Peyer's patch (tissue), 4 donors: Measurements from ENCODE around the gene TMEM89. TPM values are rescaled to one million over a fixed set of nuclear protein-coding genes. Genes with fewer than 3 reads are reported as not detected.

Source experiments
- DNase-seq, 3 donors: peaks; one replicate each; pipeline ENCODE4 v3.0.0-alpha.2; 2017 to 2019
- H3K27ac ChIP-seq, 4 donors: fragments of 200-600 bp; sonication (generic); one replicate each; pipeline ENCODE4 v1.5.1; 2016 to 2019
- H3K27me3 ChIP-seq, 2 donors: fragments of 200-600 bp; sonication (generic); one replicate each; pipeline ENCODE4 v1.5.1; 2019
- H3K36me3 ChIP-seq, 3 donors: fragments of 200-600 bp; sonication (generic); one replicate each; pipeline ENCODE4 v1.5.1; 2016 to 2019
- H3K4me1 ChIP-seq, 4 donors: fragments of 200-600 bp; sonication (generic); one replicate each; pipeline ENCODE4 v1.5.1; 2016 to 2019
- H3K4me3 ChIP-seq, 4 donors: fragments of 200-600 bp; sonication (generic); 1 replicate in 3 of 4; 2 replicates in 1 of 4; pipeline ENCODE4 v1.5.1; 2016 to 2019; ENCODE audit warnings: mild to moderate bottlenecking in 1 of 4
- H3K9me3 ChIP-seq, 4 donors: fragments of 200-600 bp; sonication (generic); one replicate each; pipeline ENCODE4 v1.5.1; 2016 to 2019; ENCODE audit warnings: mild to moderate bottlenecking in 1 of 4
- POLR2A ChIP-seq, 2 donors: fragments of 450-650 bp; IDR thresholded peaks; one replicate each; pipeline ENCODE4 v1.5.1; 2017; ENCODE audit warnings: antibody characterized with exemption in 2 of 2, mild to moderate bottlenecking in 2 of 2, moderate library complexity in 2 of 2
- total RNA-seq, 4 donors: library from RNA; depleted of rRNA; stranded (reverse); fragments of >200 nt; gene quantifications; one replicate each; pipeline ENCODE4 v1.1.0, GENCODE V29; 2016
- TF ChIP-seq, protein P1 (sequence below), 6 experiments: fragments of 450-650 bp in 4 of 6; fragments of 200-600 bp in 2 of 6; sonication (generic) in 1 of 6; IDR thresholded peaks; one replicate each; pipeline ENCODE4 v1.5.1; 2017 to 2019; ENCODE audit warnings: antibody characterized with exemption in 6 of 6, mild to moderate bottlenecking in 3 of 6, moderate library complexity in 1 of 6

The TMEM89 gene
- total RNA-seq, 4 donors from 2014 or later = not detected

DNA sequence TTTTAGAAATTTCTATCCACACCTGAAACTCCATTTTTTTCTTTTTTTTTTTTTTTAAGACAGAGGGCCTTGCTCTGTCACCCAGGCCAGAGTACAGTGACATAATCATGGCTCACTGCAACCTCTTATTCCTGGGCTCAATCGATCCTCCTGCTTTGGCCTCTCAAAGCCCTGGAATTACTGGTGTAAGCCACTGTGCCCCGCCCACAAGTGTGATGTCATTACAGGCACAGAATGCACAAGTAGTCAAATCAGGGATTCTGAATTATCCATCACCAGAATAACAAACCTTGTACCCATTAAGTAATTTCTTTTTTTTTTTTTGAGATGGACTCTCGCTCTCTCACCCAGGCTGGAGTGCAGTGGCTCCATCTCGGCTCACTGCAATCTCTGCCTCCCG lies 14.1 kb downstream of the TMEM89 start:
- H3K9me3 ChIP-seq = no peaks in the 10 kb centered on the region
- H3K27me3 ChIP-seq = no peaks in the 10 kb centered on the region
- DNase-seq = peak in 1 of 3 donors; percentile 63
- H3K4me1 ChIP-seq = peaks cover 0 to 10% (median 0%) of the 10 kb centered on the region in 4 donors
- peaks cover 0 to 52% (median 0%) of the 10 kb centered on the region in 3 donors for H3K36me3 ChIP-seq
- H3K4me3 ChIP-seq = no peak overlapping the region
- TF ChIP-seq POLR2A (IDR thresholded peaks at IDR 0.05) = no peak
- TF ChIP-seq, protein P1, sequence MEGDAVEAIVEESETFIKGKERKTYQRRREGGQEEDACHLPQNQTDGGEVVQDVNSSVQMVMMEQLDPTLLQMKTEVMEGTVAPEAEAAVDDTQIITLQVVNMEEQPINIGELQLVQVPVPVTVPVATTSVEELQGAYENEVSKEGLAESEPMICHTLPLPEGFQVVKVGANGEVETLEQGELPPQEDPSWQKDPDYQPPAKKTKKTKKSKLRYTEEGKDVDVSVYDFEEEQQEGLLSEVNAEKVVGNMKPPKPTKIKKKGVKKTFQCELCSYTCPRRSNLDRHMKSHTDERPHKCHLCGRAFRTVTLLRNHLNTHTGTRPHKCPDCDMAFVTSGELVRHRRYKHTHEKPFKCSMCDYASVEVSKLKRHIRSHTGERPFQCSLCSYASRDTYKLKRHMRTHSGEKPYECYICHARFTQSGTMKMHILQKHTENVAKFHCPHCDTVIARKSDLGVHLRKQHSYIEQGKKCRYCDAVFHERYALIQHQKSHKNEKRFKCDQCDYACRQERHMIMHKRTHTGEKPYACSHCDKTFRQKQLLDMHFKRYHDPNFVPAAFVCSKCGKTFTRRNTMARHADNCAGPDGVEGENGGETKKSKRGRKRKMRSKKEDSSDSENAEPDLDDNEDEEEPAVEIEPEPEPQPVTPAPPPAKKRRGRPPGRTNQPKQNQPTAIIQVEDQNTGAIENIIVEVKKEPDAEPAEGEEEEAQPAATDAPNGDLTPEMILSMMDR (IDR thresholded peaks at IDR 0.05) = no peak
- no peak overlapping the region for H3K27ac ChIP-seq

DNA sequence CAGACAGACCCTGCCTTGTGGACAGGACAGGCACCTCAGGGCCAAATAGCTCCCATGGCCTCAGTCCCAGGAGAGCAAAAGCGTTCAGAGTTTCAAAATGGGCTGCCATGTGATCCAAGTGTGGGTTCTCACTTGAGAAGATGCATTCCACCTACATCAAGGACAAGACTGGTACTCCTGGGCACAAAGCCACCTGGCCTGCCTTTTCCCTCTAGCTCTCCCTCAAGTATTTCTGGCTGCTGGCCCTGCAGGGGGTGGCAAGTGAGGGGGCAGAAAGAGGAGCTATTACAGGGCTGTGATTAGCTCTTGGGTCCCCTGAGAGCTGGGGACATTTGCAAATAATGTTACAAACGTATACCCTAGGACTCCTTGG lies 20.0 kb downstream of the TMEM89 start:
- peaks cover 0 to 10% (median 0%) of the 10 kb centered on the region in 4 donors for H3K4me1 ChIP-seq
- no peaks in the 10 kb centered on the region for H3K27me3 ChIP-seq
- no peaks in the 10 kb centered on the region for H3K9me3 ChIP-seq
- H3K4me3 ChIP-seq = no peak overlapping the region
- peaks cover 0 to 80% (median 0%) of the 10 kb centered on the region in 3 donors for H3K36me3 ChIP-seq
- no peak overlapping the region for H3K27ac ChIP-seq
- TF ChIP-seq POLR2A (IDR thresholded peaks at IDR 0.05) = no peak
- TF ChIP-seq, protein P1 (IDR thresholded peaks at IDR 0.05) = no peak
- DNase-seq = no peak

DNA sequence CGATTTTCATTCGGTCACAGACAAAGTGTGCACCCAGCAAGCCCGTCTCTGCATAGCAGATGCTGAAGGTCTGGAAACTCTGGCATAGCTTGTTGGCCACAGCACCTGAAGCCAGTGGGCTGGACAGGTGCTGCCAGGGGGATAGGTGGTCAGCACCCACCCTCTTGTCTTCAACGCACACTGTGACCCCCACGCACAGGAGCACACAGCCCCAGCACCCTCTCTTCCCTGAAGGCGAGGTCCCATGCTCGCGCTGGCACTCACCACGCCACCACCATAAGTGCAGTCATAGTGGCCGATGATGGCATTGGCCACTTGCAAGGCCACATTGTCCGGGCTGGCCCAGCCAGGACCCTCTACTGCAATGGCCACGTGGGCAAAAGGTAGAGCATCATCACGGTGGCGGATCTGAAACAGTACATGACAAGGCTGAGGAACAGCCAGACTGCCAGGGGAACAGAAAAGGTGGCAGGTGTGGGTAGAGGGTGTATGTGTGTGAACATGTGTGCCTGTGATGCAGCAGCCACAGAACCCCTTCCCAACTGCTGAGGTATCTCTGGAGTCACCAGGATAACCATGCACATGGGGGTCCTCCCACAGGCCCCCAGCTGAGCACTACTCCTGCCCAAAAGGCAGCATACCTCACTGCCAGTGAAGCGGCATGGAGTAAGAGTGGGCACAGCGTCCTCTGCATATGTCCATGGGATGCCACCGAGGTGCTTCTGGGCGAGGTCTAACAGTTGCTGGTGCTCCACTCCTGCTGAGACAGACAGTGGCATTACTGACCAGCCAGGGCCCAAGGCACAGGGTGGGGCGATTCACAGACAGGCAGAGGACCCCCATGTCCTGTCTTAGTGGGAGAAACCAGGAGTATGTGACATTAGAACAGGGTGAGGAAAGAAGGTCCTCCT lies 20.6 kb downstream of the TMEM89 start:
- Histone ChIP-seq H3K27me3 (no peaks in the 10 kb centered on the region), H3K4me3 (no peak overlapping the region), H3K4me1 (peaks cover 0 to 11% (median 0%) of the 10 kb centered on the region in 4 donors), H3K9me3 (no peaks in the 10 kb centered on the region), H3K36me3 (peaks cover 0 to 73% (median 0%) of the 10 kb centered on the region in 3 donors), H3K27ac (no peak overlapping the region)
- DNase-seq = no peak
- TF ChIP-seq, protein P1 (IDR thresholded peaks at IDR 0.05) = no peak
- TF ChIP-seq POLR2A (IDR thresholded peaks at IDR 0.05) = no peak

DNA sequence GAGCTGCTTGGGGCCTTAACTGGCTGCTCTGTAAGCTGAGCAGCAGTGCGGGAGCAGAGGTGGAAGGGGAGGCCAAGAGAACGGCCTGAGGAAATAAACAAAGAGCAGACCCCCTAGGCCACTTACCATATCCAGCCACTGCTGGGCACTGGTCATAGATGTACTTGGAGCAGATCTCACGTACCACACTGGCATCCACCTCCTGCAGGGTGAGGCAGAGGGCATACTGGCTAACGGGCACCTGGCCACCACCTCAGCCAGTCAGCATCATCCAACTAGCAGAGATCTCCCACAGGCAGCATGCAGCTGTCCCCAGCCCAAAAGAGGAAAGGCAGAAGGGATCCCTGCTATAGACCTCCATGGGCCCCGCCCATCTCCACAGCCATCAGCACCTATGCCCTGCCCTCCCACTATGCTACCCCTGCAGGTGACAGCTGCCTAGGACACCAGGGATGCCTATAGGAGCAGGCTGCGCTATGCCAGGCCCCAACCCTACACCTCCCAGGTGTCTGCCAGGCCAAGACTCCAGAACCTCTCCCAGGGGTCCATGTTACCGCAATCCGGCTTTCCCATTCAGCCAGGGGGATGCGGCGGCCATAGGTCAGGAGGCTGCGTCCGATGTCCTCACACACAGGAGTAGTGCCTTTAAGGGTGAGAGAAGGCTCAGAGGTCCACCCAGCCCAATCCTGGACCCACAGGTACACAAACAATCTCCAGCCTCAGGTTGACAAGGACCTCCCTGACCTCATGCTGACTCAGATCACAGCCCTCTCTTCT lies 21.9 kb downstream of the TMEM89 start:
- no peaks in the 10 kb centered on the region for H3K9me3 ChIP-seq
- H3K36me3 ChIP-seq = peaks cover 0 to 61% (median 0%) of the 10 kb centered on the region in 3 donors
- no peak for DNase-seq
- no peaks in the 10 kb centered on the region for H3K27me3 ChIP-seq
- H3K27ac ChIP-seq = peak overlapping the region; percentile 62 to 87 (median 72)
- TF ChIP-seq, protein P1 (IDR thresholded peaks at IDR 0.05) = no peak
- no peak for TF ChIP-seq POLR2A (IDR thresholded peaks at IDR 0.05)
- no peak overlapping the region for H3K4me3 ChIP-seq
- peaks cover 0 to 23% (median 2%) of the 10 kb centered on the region in 4 donors for H3K4me1 ChIP-seq

DNA sequence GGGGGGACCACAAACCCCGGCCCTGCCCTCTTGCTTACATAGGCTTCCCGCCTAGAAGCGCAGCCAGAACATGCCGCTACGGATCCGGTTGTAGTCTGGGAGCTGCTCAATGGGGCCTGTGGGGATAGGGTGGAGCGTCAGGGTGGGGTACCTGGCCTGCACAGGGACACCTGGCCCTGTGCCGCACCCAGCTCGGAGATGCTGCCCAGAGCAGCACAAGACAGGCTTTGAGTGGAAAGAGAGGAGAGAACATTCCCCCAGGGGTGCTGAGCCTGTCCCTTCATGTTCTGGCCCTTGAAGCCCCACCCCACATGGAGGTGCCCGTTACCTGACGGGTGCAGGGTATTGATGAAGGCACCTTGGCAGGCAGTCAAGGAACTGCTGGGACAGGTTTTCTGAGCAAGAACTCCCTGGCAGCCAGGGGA lies 22.5 kb downstream of the TMEM89 start:
- Histone ChIP-seq H3K36me3 (peaks cover 0 to 55% (median 0%) of the 10 kb centered on the region in 3 donors), H3K4me1 (peaks cover 0 to 29% (median 3%) of the 10 kb centered on the region in 4 donors), H3K27ac (peak overlapping the region; percentile 62 to 87 (median 72)), H3K9me3 (no peaks in the 10 kb centered on the region), H3K4me3 (no peak overlapping the region), H3K27me3 (no peaks in the 10 kb centered on the region)
- no peak for TF ChIP-seq POLR2A (IDR thresholded peaks at IDR 0.05)
- TF ChIP-seq, protein P1 (IDR thresholded peaks at IDR 0.05) = no peak
- DNase-seq = no peak
